GM04504 (cell line): ENCODE data around the gene BRAP.
"Not testable (repeated sequence)": the region's sequence is repeated elsewhere in the genome, so short reads cannot be mapped to it uniquely, and the experiment has no call there.

ENCODE experiments used
- DNase-seq: peaks from one replicate; pipeline ENCODE4 v3.0.0-alpha.2; 2012; ENCODE audit warnings: low read depth

The BRAP gene, protein sequence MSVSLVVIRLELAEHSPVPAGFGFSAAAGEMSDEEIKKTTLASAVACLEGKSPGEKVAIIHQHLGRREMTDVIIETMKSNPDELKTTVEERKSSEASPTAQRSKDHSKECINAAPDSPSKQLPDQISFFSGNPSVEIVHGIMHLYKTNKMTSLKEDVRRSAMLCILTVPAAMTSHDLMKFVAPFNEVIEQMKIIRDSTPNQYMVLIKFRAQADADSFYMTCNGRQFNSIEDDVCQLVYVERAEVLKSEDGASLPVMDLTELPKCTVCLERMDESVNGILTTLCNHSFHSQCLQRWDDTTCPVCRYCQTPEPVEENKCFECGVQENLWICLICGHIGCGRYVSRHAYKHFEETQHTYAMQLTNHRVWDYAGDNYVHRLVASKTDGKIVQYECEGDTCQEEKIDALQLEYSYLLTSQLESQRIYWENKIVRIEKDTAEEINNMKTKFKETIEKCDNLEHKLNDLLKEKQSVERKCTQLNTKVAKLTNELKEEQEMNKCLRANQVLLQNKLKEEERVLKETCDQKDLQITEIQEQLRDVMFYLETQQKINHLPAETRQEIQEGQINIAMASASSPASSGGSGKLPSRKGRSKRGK

DNA sequence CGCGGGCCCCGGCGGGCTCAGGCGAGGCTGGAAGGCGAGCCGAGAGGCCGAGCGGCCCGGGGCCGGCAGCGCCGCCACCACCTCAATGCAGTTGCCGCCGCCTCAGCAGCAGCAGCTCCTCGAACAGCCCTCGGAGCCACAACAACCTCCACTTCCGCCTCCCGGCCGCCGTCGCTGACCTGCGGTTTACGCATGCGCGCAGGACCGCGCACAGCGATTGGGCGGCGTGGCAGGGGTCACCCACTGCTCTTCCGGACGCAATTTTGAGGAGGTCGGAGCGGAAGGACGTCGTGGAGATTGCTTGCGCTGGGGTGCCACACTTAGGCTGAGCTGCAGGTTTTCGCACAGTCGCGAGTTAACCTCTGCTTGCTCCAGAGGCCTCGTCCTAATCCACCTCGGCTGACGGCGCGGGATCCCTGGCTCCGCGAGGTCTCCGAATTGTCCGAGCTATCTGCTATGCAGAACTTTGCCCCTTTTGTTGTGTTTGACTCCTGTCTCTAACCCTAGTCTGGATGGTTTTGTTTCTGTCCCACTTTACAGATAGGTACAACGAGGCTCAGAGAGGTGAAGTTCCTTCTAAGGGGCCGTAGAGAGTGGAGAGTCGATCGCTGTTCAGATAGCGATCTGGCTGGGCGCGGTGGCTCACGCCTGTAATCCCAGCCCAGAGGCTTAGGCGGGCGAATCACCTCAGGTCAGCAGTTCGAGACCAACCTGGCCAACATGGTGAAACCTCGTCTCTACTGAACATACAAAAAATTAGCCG is at the start of gene BRAP, which contains the start of gene ACAD10:
Gene BRAP (minus strand): TSS at position 146 of the 763 bp plus-strand sequence. CDS start 164 bp downstream, outside the sequence.
Gene ACAD10 (plus strand): TSS at position 243 of the 763 bp plus-strand sequence. CDS start 6,657 bp downstream, outside the sequence.
- DNase-seq, result peak; percentile 87

DNA sequence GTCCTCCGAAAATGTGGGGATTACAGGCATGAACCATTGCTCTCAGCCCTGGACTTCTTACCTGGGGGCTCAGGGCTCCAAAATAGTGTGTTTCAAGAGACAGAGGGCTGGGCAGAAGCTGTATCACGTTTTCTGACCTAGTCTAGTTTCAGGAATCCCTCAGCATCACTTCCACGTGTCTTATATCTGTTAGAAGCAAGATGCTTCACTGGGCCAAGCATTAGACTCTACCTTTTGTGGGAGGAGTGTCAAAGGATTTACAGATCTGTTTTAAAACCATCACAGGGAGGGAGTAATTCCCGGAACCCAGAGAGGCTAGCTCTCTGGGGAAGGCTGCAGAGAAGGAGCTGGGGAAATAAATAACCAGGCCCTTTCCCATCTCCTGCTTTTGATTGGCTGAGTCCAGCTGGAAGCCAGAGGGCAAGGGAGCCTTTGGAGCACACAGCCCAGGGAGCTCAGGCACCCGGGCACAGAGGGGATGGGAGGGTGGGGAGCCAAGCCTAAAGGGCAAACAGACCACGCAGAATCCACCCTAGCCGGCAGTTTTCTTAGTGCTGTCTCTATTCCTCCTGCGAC is 47.7 kb upstream of the BRAP start:
- no peak for DNase-seq

DNA sequence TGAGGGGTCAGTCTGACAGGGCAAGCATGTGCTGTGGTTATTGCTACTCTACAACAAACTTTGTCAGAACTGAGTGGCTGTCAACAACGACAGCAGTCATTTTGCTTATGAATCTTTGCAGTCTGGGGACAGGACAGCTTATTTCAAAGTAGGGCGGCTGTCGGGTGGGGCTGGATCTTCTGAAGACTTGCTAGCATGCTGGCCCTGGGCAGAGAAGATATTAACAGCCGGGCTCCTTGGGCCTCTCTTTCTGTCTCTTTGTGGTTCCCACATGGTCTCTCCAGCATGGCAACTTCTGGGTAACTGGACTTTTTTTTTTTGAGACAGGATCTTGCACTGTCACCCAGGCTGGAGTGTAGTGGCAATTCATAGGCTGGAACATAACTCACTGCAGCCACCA is 47.0 kb upstream of the BRAP start:
- DNase-seq, result no peak

DNA sequence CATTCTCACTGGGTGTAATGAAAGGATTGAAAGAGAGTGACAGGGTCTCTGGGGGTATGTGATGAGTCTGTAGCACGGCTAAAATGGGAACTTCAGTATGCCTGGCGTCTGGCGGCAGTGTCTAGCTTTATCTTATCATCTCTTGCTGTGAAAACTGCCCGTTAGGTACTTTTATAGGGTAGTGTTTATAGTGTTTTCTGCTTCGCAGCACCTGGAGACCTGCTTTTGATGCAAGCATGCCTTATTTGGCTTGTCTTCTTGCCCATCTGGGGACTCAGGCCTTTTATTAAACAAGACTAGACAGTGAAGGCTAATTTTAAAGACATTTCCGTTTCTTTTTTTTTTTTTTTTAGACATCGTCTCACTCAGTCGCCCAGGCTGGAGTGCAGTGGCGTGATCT is 44.7 kb upstream of the BRAP start:
- no peak for DNase-seq

DNA sequence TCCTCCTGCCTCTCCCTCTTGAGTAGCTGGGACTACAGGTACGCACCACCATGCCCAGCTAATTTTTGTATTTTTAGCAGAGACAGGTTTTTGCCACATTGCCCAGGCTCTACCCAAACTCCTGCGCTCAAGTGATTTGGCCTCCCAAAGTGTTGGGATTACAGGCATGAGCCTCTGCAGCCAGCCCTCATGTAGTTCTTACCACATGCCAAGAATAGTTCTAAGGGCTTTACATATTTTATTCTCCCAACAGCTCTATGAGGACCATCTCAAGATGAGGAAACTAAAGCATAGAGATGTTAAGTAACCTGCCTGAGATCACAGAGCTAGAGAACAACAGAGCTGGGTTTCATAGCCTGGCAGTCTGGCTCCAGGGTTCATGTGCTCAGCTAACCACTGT is 43.0 kb upstream of the BRAP start:
- no peak for DNase-seq

DNA sequence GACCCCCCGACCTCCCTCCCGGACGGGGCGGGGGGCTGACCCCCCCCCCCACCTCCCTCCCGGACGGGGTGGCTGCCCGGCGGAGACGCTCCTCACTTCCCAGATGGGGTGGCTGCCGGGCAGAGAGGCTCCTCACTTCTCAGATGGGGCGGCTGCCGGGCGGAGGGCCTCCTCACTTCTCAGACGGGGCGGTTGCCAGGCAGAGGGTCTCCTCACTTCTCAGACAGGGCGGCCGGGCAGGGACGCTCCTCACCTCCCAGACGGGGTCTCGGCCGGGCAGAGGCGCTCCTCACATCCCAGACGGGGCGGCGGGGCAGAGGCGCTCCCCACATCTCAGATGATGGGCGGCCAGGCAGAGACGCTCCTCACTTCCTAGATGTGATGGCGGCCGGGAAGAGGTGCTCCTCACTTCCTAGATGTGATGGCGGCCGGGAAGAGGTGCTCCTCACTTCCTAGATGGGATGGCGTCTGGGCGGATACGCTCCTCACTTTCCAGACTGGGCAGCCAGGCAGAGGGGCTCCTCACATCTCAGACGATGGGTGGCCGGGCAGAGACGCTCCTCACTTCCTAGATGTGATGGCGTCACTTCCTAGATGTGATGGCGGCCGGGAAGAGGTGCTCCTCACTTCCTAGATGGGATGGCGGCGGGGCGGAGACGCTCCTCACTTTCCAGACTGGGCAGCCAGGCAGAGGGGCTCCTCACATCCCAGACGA is 38.0 kb upstream of the BRAP start:
- DNase-seq, result not testable (repeated sequence)

DNA sequence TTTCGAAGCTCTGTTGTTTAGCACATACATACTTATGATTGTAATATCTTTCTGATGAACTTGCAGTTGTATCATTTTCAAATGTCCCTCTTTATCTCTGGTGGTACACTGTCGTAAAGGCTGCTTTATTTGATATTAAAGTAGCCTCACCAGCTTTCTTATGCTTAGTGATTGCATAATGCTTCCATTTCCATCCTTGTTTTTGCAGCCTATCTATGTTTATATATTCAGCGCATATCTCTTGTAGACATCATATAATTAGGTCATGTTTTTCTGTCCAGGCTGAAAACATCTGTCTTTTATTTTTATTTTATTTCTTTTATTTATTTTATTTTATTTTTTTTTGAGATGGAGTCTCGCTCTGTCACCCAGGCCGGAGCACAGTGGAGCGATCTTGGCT is 34.7 kb upstream of the BRAP start:
- DNase-seq, result no peak

DNA sequence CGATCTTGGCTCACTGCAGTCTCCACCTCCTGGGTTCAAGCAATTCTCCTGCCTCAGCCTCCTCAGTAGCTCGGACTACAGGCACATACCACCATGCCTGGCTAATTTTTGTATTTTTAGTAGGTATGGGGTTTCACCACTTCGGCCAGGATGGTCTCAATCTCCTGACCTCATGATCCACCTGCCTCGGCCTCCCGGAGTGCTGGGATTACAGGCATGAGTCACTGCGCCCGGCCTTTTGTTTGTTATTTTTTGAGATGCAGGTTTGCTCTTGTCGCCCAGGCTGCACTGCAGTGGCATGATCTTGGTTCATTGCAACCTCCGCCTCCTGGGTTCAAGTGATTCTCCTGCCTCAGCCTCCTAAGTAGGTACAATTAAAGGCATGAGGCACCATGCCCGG is 33.6 kb upstream of the BRAP start:
- DNase-seq, result not testable (repeated sequence)

DNA sequence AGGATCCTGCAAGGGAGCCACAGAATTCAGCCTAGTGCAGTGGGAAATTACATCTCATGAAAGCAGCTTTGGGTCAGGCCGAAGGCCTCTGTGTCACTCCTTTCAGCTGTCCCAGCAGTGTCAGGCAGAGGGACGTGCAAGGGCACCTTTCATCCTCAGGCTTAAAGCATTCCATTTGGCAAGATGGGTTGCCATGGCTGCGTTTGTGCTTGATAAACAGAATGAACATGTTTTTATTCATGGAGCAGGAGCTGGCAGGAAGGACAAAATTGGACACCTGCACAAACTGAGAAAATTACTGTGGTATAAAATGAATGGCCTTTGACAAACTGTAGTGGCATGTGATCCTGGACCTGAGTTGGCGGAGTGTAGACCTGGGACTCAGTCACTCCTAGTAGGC is 29.5 kb upstream of the BRAP start:
- DNase-seq, result no peak

DNA sequence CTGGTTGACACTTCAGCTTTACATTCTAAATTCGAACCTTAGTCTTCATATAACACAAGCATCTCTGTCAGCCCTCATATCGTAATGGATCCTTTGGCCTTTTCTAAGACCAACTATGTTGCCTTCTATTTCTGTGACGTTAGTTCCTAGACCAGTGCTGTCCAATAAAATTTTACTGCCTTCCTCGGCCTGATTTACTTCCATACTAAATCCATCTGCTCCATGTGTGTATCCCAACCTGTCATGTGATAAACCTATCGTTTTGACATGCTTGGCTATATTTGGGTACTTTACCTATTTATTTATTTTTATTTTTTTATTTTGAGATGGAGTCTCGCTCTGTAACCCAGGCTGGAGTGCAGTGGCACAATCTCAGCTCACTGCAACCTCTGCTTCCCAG is 20.4 kb upstream of the BRAP start:
- no peak for DNase-seq

DNA sequence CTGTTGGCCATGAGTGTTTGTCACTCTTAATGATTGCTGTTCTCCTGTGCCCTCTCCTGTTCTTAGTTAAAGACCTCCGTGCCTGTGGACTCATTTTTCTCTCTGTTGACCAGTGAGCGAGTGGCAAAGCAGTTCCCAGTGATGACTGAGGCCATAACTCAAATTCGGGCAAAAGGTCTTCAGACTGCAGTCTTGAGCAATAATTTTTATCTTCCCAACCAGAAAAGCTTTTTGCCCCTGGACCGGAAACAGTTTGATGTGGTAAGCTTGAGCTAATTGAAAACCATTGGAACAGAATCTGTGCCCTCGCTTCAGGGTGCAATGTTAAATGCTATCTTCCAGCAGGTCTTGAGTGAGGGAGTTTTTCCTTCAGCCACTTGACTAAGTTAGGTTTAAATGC is 19.9 kb upstream of the BRAP start:
- no peak for DNase-seq

DNA sequence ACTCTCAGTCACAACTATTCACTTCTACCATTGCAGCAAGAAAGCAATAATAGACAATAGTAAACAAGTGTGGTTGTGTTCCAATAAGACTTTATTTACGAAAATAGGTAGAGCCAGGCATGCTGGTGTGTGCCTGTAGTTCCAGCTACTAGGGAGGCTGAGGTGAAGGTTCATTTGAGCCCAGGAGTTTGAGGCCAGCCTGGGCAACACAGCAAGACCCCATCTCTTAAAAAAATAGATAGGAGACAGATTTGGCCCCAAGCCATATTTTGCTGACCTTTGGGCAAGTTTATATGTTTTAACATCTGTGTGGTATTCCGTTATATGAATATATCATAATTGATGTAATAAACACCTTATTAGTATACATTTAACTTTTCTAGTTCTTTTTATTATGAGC is 14.2 kb upstream of the BRAP start:
- DNase-seq, result no peak

DNA sequence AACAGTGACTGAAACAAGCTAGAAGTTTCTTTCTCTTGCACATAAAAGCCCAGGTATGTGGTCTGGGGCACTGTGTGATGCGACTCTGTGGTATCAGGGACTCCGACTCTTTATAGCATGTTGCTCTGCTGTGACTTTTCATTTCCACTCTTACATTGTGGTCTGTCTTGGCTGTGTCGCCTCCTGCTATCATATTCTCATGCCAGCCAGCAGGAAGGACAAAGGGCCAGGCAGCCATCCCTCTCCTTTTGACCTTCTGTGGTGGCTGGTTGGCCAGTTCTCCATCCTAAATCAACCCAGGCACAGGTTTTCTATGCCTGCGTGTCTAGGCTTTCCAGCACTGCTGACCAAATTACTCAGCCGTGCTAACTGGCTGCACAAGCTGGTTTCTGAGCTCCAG is 8.1 kb upstream of the BRAP start:
- DNase-seq, result no peak

DNA sequence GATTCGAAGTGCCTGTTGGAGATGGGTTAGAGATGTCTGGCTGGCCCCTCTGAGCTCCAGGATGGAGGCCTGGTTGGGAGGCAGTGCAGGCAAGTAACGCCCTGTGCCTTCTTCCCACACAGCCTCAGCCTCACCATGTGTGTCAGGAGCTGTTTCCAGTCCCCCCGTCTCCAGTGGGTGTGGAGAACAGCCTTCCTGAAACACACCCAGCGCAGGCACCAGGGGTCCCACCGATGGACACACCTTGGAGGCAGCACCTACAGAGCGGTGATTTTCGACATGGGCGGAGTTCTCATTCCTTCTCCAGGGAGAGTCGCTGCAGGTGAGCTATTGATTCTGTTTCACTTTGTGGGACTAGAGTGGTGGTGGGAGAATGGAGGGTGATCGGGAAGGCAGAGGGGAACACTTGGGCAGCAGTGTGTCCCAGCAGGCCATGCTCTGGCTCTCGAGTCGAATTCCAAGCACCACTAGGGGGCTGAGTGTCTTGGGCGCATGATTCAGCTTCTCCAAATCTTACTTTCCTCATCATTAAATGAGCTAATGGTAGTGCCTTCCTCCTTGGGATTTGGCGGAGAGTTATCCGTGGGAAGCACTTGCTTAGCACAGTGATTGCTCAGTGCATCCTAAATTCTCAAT is 6.9 kb upstream of the BRAP start:
- no peak for DNase-seq

DNA sequence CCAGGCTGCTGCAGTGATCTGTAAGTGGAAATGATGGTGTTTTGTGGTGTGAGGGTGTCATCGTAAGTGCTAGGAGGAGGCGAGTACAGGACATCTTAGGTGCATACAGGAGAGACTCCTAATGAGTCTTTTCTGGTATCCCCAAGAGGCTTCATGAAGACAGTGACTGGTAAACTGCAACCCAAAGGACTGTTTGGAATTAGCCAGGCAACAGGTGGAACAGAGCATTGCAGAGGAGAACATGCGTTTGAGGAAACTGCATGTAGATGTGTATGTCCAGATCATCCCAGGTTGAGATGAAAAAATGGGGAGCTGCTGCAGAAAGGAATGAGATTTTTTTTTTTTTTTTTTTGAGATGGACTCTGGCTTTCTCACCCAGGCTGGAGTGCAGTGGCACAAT is 5.5 kb upstream of the BRAP start:
- DNase-seq, result no peak

DNA sequence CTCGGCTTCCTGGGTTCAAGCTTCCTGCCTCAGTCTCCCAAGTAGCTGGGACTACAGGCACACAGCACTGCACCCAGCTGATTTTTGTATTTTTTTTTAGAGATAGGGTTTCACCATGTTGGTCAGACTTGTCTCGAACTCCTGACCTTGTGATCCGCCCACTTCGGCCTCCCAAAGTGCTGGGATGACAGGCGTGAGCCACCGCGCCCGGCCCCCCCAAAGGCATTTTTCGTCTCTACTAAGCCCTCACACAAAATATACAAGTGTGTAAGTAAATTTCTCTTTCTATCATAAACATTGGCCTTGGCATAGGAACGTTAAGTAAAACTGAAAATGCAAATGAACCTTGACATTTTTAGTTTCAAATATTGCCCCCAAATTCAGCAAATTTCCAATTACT is 2.2 kb upstream of the BRAP start:
- DNase-seq, result no peak

DNA sequence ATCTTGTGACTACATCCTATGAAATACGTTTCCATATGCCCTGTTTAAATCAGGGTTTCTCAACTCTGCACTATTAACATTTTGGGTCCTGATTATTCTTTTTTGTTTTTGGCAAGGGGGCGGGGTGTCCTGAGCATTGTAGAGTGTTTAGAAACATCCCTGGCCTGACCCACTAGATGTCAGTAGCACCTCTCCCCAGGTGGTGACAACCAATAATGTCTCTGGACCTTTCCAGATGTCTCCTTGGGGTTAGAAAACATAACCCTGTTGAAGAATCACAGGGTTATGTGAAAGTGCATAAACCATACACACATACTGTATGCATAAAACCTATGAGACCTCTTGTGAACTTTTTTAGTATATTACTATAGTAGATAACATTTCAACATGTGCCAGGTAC is 1.5 kb upstream of the BRAP start:
- DNase-seq, result no peak

DNA sequence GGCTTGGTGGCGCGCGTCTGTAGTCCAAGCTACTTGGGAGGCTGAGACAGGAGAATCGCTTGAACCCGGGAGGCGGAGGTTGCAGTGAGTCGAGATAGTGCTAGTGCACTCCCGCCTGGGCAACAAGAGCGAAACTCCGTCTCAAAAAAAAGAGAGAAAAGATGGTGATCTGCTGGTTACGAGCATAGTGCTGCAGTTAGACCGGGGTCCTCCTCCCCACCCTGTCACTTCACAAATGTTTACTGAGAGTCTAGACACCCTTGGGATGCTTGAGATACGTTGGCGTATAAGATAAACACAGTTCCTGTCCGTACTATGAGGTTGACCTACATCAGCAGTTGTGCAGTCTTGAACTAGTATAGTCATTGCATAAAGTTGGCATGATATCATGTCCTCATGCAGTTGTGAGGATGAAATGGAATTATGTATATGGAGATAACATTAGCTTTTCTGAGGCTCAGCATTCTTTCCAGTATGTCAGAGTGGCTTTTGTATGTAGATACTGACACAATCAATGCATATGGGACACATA is 884 bp upstream of the BRAP start:
- no peak for DNase-seq

DNA sequence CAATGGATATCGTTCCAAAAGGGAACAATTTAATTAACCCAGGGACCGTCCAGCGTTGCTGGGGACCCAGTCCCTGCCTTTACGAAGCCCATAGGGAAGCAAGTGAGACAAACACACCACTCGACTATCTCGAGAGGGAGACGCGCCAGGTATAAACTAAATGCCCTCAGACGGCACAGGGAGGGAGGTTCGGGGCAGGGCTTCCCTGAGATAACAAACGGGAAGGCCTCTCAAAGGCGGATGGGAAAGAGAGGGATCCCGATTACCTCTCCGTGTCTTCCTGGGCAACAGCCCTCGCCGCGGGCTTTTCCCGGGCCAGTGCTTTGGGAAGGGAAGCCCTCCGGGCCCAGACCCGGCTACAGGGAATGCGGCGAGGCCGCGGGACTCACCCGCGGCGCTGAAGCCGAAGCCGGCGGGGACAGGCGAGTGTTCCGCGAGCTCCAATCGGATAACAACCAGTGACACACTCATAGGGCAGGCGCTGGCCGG is 390 bp downstream of the BRAP start:
- no peak for DNase-seq

DNA sequence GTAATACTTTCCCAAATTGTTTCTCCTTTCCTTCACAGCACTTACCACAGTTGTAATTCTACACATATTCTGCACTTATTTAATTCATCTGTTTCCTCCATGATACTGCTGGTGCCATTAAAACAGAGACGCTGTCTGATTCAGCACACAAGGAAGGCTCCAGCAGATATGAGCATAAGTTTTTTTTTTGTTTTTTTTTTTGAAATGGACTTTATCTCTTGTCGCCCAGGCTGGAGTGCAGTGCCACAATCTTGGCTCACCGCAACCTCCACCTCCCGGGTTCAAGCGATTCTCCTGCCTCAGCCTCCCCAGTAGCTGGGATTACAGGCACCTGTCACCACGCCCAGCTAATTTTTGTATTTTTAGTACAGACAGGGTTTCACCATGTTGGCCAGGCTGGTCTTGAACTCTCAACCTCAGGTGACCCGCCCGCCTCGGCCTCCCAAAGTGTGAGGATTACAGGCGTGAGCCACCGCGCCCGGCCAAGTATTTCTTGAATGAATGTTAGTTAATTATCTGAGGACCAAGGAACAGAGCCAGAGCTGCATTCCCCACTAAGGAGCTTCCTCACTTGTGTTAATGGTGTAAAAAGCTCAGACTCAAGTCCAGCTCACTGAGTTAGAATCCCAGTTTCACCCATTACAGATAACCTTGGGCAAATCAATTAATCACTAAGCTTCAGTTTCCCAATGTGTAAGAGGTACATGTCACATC is 1.1 kb downstream of the BRAP start:
- not testable (repeated sequence) for DNase-seq
